GM10847 (cell line): Measurements from ENCODE around the gene MEA1.

Experiments
- POLR2A ChIP-seq: IDR thresholded peaks from 2 replicates; pipeline ENCODE4 v1.6.1; 2011; ENCODE audit not compliant: insufficient read length; ENCODE audit errors: extremely low read depth

The MEA1 gene

GRCh38 chr6:42969934-42970333 lies 43.8 kb downstream of the MEA1 start:
- TF ChIP-seq POLR2A = no peak

GRCh38 chr6:42969431-42969830 lies 44.3 kb downstream of the MEA1 start:
- TF ChIP-seq POLR2A = no peak

DNA sequence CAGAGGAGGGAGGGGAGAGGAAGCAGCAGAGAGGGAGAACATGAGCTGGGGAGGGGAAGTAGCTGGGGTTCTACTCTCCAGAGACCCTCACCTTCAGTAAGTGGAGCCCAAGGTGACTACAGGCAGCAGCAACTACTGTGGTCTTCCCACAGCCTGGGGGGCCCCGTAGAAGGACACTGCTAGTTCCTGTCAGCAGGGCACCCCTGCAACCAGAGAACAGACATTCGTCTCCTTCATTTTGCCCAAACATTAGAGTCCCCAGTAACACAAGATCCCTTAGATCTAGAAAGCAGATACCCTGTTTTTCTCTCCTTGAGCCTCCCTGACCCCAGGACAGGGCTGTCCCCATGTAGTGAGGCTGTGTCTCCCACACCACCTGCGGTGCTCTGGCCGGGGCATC lies 45.0 kb downstream of the MEA1 start:
- TF ChIP-seq POLR2A = no peak

DNA sequence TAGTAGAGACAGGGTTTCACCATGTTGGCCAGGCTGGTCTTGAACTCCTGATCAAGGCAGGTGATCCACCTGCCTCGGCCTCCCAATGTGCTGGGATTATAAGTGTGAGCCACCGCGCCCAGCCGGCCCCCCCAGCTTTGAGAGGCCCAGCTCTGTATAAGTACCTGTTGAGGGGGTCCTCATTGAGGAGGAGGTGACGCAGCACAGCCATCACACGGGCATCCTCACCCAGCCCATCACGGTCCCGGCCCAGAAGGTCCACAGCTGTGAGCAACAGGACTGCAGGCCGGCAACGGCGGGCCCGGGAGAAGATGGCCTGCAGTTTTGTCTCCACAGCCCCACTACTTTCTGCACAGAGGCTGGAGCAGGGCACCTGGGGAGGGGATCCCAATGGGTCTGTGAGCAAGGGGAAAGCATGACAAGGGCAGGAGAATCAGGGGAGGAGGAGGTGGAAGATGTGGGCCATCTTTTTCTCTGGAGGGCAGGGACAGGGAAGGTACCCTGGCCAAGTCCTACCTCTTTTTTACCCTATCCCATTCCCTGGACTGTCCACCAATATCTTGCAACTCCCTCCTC lies 45.5 kb downstream of the MEA1 start:
- TF ChIP-seq POLR2A = no peak

GRCh38 chr6:42967228-42967627 lies 46.5 kb downstream of the MEA1 start:
- no peak for TF ChIP-seq POLR2A

GRCh38 chr6:42966571-42966970 lies 47.2 kb downstream of the MEA1 start:
- TF ChIP-seq POLR2A = no peak

- no peak for TF ChIP-seq POLR2A
Measured at GRCh38 chr6:42963855-42964605, 49.7 kb downstream of the MEA1 start.

DNA sequence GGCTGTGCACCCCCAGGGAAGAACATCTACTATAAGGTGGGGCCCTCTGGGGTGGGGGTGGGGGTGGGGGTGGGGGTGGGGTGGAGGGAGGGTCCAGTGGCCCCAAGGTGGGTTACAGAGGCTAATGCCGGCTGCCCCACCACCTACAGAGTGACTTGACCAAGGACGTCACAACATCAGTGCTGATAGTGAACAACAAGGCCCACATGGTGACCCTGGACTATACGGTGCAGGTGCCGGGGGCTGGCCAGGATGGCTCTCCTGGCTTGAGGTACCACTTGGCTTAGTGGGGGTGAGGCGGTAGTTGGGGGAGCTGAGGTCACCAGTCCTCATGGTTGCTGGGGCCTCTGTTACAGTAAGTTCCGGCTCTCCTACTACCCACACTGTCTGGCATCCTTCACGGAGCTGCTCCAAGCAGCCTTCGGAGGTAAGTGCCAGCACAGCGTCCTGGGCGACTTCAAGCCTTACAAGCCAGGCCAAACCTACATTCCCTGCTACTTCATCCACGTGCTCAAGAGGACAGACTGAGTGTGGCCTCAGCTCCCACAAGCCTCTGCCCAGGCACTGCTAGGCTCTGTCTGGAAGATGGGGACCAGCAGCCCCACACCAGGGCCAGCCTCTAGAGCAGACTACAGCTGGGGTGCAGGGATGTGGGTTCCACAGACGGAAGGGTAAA lies 50.4 kb downstream of the MEA1 start:
- no peak for TF ChIP-seq POLR2A

DNA sequence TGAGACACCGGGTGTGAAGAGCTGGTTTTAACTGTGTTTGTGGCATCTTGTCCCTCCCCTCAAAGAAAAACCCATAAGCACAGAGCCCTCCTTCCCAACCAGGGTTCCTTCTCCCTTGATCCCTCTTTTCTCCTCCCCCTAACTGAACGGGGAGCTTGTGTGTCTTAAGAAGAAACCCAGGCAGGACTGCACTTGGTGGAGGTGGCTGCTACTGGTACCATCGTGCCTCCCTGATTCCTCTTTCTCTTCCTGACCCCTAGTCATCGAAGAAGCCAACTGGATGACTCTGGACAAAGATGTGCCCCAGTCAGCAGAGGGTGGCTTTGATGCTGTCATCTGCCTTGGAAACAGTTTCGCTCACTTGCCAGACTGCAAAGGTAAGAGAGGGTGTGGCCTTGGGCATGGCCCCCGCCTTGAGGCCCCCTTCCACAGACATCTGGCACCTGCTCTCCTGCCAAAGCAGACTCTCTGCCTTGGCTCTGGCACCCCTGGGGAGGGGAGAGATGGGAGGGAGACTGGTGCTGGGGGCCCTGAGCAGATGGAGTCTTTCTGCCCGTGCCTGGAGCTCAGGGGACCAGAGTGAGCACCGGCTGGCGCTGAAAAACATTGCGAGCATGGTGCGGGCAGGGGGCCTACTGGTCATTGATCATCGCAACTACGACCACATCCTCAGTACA lies 51.1 kb downstream of the MEA1 start:
- TF ChIP-seq POLR2A = no peak

- no peak for TF ChIP-seq POLR2A
Measured at GRCh38 chr6:42962096-42962495, 51.6 kb downstream of the MEA1 start.
